Prostate gland (tissue), 2 donors: ENCODE results near the gene LRRC59.

Source experiments
- CTCF ChIP-seq, 4 experiments: fragments of 200-600 bp in 2 of 4; fragments of 450-650 bp in 2 of 4; sonication (generic) in 2 of 4; IDR thresholded peaks; 1 replicate in 3 of 4; 2 replicates in 1 of 4; pipeline ENCODE4 v1.5.1; 2016 to 2019; ENCODE audit warnings: antibody characterized with exemption in 4 of 4, mild to moderate bottlenecking in 2 of 4, moderate library complexity in 2 of 4
- POLR2A ChIP-seq: fragments of 450-650 bp; IDR thresholded peaks from one replicate; pipeline ENCODE4 v1.6.1; 2016; ENCODE audit warnings: antibody characterized with exemption, mild to moderate bottlenecking

- TF ChIP-seq CTCF (IDR thresholded peaks at IDR 0.05) (no peak), POLR2A (no peak)
Observed at GRCh38 chr17:50344731-50345365, 52.5 kb downstream of the LRRC59 start.
